Cortex of kidney (tissue), 1 donor: ENCODE results near the gene KIR2DL4.
"Not testable (repeated sequence)": the region's sequence is repeated elsewhere in the genome, so short reads cannot be mapped to it uniquely, and the experiment has no call there.

Source experiments
- DNase-seq: peaks from one replicate; lab custom pipeline; 2025; lab: John Stamatoyannopoulos, UW

KIR2DL4 gene

GRCh38 chr19:54803410-54803809 is at the start of gene KIR2DL4:
Gene KIR2DL4 (plus strand): TSS chr19:54803610. CDS start chr19:54803652, 42 bp downstream.
- no peak for DNase-seq

- not testable (repeated sequence) for DNase-seq
Observed at GRCh38 chr19:54756204-54757110, 47.0 kb upstream of the KIR2DL4 start.

- not testable (repeated sequence) for DNase-seq
Observed at GRCh38 chr19:54758577-54758976, 44.8 kb upstream of the KIR2DL4 start.

- not testable (repeated sequence) for DNase-seq
Observed at GRCh38 chr19:54764219-54764618, 39.2 kb upstream of the KIR2DL4 start.

GRCh38 chr19:54766464-54766863 is 36.9 kb upstream of the KIR2DL4 start:
- not testable (repeated sequence) for DNase-seq

GRCh38 chr19:54769646-54770045 is 33.8 kb upstream of the KIR2DL4 start, which contains the start of gene KIR2DL1:
Gene KIR2DL1 (plus strand): TSS chr19:54769793. CDS start chr19:54769851, 58 bp downstream.
- DNase-seq: not testable (repeated sequence)

- not testable (repeated sequence) for DNase-seq
Observed at GRCh38 chr19:54770511-54770910, 32.9 kb upstream of the KIR2DL4 start.

- DNase-seq: not testable (repeated sequence)
Observed at GRCh38 chr19:54771018-54771960, 32.1 kb upstream of the KIR2DL4 start.

GRCh38 chr19:54772666-54773065 is 30.7 kb upstream of the KIR2DL4 start:
- DNase-seq: not testable (repeated sequence)

- DNase-seq: not testable (repeated sequence)
Observed at GRCh38 chr19:54775095-54775815, 28.2 kb upstream of the KIR2DL4 start.

- DNase-seq: not testable (repeated sequence)
Observed at GRCh38 chr19:54775830-54776229, 27.6 kb upstream of the KIR2DL4 start.

GRCh38 chr19:54777851-54778250 is 25.6 kb upstream of the KIR2DL4 start:
- not testable (repeated sequence) for DNase-seq

GRCh38 chr19:54778896-54779295 is 24.5 kb upstream of the KIR2DL4 start:
- DNase-seq: not testable (repeated sequence)

- not testable (repeated sequence) for DNase-seq
Observed at GRCh38 chr19:54782916-54783315, 20.5 kb upstream of the KIR2DL4 start.

GRCh38 chr19:54786091-54786723 is 17.2 kb upstream of the KIR2DL4 start:
- DNase-seq: not testable (repeated sequence)

- not testable (repeated sequence) for DNase-seq
Observed at GRCh38 chr19:54788154-54788553, 15.3 kb upstream of the KIR2DL4 start.

- no peak for DNase-seq
Observed at GRCh38 chr19:54790711-54791110, 12.7 kb upstream of the KIR2DL4 start.

- no peak for DNase-seq
Observed at GRCh38 chr19:54791476-54791875, 11.9 kb upstream of the KIR2DL4 start.

GRCh38 chr19:54792814-54793213 is 10.6 kb upstream of the KIR2DL4 start:
- no peak for DNase-seq

- DNase-seq: no peak
Observed at GRCh38 chr19:54795758-54796157, 7.7 kb upstream of the KIR2DL4 start.

- DNase-seq: no peak
Observed at GRCh38 chr19:54804101-54804500, 691 bp downstream of the KIR2DL4 start.
